Measurements from ENCODE around the gene ZNF30.

DNA sequence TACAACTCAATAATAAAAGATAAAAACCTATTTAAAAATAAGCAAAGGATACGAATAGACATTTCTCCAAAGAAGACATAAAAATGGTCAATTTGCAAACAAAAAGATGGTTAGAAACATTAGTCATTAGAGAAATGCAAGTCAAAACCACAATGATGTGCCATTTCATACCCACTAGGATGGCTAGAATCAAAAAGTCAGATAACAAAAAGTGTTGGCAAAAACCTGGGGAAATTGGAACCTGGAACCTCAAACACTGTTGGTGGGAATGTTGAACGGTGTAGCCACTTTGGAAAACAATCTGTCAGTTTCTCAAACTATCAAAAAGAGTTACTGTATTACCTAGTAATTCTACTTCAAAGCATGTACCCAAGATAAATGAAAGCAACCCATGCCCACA is 26.5 kb upstream of the ZNF30 start:
- TF ChIP-seq, protein P1, sequence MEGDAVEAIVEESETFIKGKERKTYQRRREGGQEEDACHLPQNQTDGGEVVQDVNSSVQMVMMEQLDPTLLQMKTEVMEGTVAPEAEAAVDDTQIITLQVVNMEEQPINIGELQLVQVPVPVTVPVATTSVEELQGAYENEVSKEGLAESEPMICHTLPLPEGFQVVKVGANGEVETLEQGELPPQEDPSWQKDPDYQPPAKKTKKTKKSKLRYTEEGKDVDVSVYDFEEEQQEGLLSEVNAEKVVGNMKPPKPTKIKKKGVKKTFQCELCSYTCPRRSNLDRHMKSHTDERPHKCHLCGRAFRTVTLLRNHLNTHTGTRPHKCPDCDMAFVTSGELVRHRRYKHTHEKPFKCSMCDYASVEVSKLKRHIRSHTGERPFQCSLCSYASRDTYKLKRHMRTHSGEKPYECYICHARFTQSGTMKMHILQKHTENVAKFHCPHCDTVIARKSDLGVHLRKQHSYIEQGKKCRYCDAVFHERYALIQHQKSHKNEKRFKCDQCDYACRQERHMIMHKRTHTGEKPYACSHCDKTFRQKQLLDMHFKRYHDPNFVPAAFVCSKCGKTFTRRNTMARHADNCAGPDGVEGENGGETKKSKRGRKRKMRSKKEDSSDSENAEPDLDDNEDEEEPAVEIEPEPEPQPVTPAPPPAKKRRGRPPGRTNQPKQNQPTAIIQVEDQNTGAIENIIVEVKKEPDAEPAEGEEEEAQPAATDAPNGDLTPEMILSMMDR (IDR thresholded peaks at IDR 0.05): no peak
- TF ChIP-seq POLR2A (IDR thresholded peaks at IDR 0.05): no peak
